ENCODE results near the gene ARPC1B. TPM values are rescaled to one million over a fixed set of nuclear protein-coding genes. Genes with fewer than 3 reads are reported as not detected.
"Not testable (repeated sequence)": the region's sequence is repeated elsewhere in the genome, so short reads cannot be mapped to it uniquely, and the experiment has no call there.

The ARPC1B gene
- total and polyA plus RNA-seq, 2 experiments from 2014 or later = 485 to 599 TPM

GRCh38 chr7:99410635-99411034, 36.1 kb downstream of the ARPC1B start:
- Histone ChIP-seq H3K4me1 (ENCODE audit: insufficient read depth) (peaks cover 24% of the 10 kb centered on the region), H3K9me2 (ENCODE audit: insufficient read depth) (no peaks in the 10 kb centered on the region), H3F3A (ENCODE audit: insufficient read depth) (peaks cover 40% of the 10 kb centered on the region), H4K20me1 (ENCODE audit: insufficient read depth) (0 out of 2 replicates have a peak, but pooled peaks cover 9% of the 10 kb centered on the region), H3K27ac (peak overlapping the region; percentile 96; the same call in 1 of the 2 replicates), H3K4me3 (peak overlapping the region; percentile 100), H3K9ac (peak overlapping the region; percentile 98), H3K4me2 (ENCODE audit: unreplicated experiment) (peak overlapping the region; percentile 100), H3K9me3 (ENCODE audit: low read depth) (no peaks in the 10 kb centered on the region), H2AFZ (no peak overlapping the region), H3K36me3 (ENCODE audit: low read depth) (peaks cover 46% of the 10 kb centered on the region), H3K79me2 (ENCODE audit: insufficient read depth) (peaks cover 92% of the 10 kb centered on the region), H3K27me3 (replicated peaks; ENCODE audit: insufficient read depth) (no peaks in the 10 kb centered on the region)
- WGBS, 2 experiments (ENCODE audit: low coverage in 1 of 2, low lambda C conversion rate in 2 of 2, missing lambda C conversion rate in 2 of 2) = 97% methylated on average over 2 of the region's 2 CpGs
- no peak for DNase-seq
- TF ChIP-seq EZH2 (IDR thresholded peaks at IDR 0.05; ENCODE audit: insufficient read depth, poor library complexity, severe bottlenecking) (no peak), EZH2phosphoT487 (IDR thresholded peaks at IDR 0.05; ENCODE audit: insufficient read depth, low read depth) (no peak)
- in situ Hi-C loops (cut with MboI) = no loop called here

- H2AFZ ChIP-seq; H3K27me3 ChIP-seq (replicated peaks; ENCODE audit: insufficient read depth); H3K4me1 ChIP-seq (ENCODE audit: insufficient read depth); H3K9me2 ChIP-seq (ENCODE audit: insufficient read depth); in situ Hi-C loops (cut with MboI); H3K4me3 ChIP-seq; H3K9ac ChIP-seq; H3K4me2 ChIP-seq (ENCODE audit: unreplicated experiment); H3K9me3 ChIP-seq (ENCODE audit: low read depth); H4K20me1 ChIP-seq (ENCODE audit: insufficient read depth): not testable (repeated sequence)
- Histone ChIP-seq H3K27ac (0 out of 2 replicates have a peak overlapping the region, but pooled peaks have one; percentile 33), H3K79me2 (ENCODE audit: insufficient read depth) (peaks cover 77% of the 10 kb centered on the region), H3K36me3 (ENCODE audit: low read depth) (peaks cover 79% of the 10 kb centered on the region), H3F3A (ENCODE audit: insufficient read depth) (peaks cover 19% of the 10 kb centered on the region; the same call in 1 of the 2 replicates)
- WGBS, 2 experiments (ENCODE audit: low coverage in 1 of 2, low lambda C conversion rate in 2 of 2, missing lambda C conversion rate in 2 of 2) = 36 to 39% methylated on average over 17 of the region's 17 CpGs
- DNase-seq = peak; percentile 82
These were observed 41.1 kb downstream of the ARPC1B start for GRCh38 chr7:99415513-99416127.

DNA sequence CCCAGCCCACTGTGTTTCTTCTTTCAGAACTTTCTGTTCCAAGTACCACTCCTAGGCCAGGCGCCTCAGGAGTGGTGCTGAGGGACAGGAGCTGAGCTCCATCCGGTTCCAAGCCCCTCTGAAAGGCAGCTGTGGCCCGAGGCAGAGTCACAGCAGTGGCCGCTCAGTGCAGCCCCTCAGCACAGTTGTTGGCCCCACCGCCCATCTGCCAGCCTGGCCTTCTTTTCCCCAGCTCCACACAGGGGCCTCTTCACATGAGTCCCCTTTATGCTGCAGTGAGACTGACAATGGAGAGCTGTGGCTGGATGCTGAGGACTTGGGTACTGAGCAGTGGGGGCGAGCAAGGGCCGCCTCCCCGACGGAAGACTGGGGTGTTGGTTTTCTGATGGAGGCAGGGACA, 43.7 kb downstream of the ARPC1B start:
- no peaks in the 10 kb centered on the region for H3K9me2 ChIP-seq (ENCODE audit: insufficient read depth)
- peaks cover 28% of the 10 kb centered on the region for H3F3A ChIP-seq (ENCODE audit: insufficient read depth)
- H3K27me3 ChIP-seq (replicated peaks; ENCODE audit: insufficient read depth) = no peaks in the 10 kb centered on the region
- DNase-seq = no peak
- no peaks in the 10 kb centered on the region for H4K20me1 ChIP-seq (ENCODE audit: insufficient read depth)
- peaks cover 56% of the 10 kb centered on the region for H3K36me3 ChIP-seq (ENCODE audit: low read depth)
- H2AFZ ChIP-seq = no peak overlapping the region
- in situ Hi-C loops (cut with MboI) = no loop called here
- H3K9me3 ChIP-seq (ENCODE audit: low read depth) = no peaks in the 10 kb centered on the region
- no peak overlapping the region for H3K9ac ChIP-seq
- H3K27ac ChIP-seq = no peak overlapping the region
- H3K4me2 ChIP-seq (ENCODE audit: unreplicated experiment) = no peak overlapping the region
- TF ChIP-seq EZH2 (IDR thresholded peaks at IDR 0.05; ENCODE audit: insufficient read depth, poor library complexity, severe bottlenecking) (no peak), EZH2phosphoT487 (IDR thresholded peaks at IDR 0.05; ENCODE audit: insufficient read depth, low read depth) (no peak)
- H3K4me1 ChIP-seq (ENCODE audit: insufficient read depth) = no peaks in the 10 kb centered on the region
- no peak overlapping the region for H3K4me3 ChIP-seq
- WGBS, 2 experiments (ENCODE audit: low coverage in 1 of 2, low lambda C conversion rate in 2 of 2, missing lambda C conversion rate in 2 of 2) = 92 to 94% methylated on average over 9 of the region's 9 CpGs
- H3K79me2 ChIP-seq (ENCODE audit: insufficient read depth) = peaks cover 50% of the 10 kb centered on the region

GRCh38 chr7:99419323-99420021, 44.9 kb downstream of the ARPC1B start:
- Histone ChIP-seq H3K79me2 (ENCODE audit: insufficient read depth) (peaks cover 38% of the 10 kb centered on the region), H3K4me2 (ENCODE audit: unreplicated experiment) (no peak overlapping the region), H3K9me3 (ENCODE audit: low read depth) (no peaks in the 10 kb centered on the region), H3K27me3 (replicated peaks; ENCODE audit: insufficient read depth) (no peaks in the 10 kb centered on the region), H4K20me1 (ENCODE audit: insufficient read depth) (no peaks in the 10 kb centered on the region), H3K9me2 (ENCODE audit: insufficient read depth) (no peaks in the 10 kb centered on the region), H2AFZ (no peak overlapping the region), H3K27ac (no peak overlapping the region), H3K4me1 (ENCODE audit: insufficient read depth) (no peaks in the 10 kb centered on the region), H3F3A (ENCODE audit: insufficient read depth) (peaks cover 24% of the 10 kb centered on the region), H3K4me3 (no peak overlapping the region), H3K36me3 (ENCODE audit: low read depth) (peaks cover 46% of the 10 kb centered on the region), H3K9ac (no peak overlapping the region)
- WGBS, 2 experiments (ENCODE audit: low coverage in 1 of 2, low lambda C conversion rate in 2 of 2, missing lambda C conversion rate in 2 of 2) = 88 to 92% methylated on average over 28 of the region's 29 CpGs
- in situ Hi-C loops (cut with MboI) = no loop called here
- DNase-seq = no peak
- TF ChIP-seq EZH2 (IDR thresholded peaks at IDR 0.05; ENCODE audit: insufficient read depth, poor library complexity, severe bottlenecking) (no peak), EZH2phosphoT487 (IDR thresholded peaks at IDR 0.05; ENCODE audit: insufficient read depth, low read depth) (no peak)
